Esophagus squamous epithelium (tissue), 5 donors: ENCODE data around the gene PTGES3. TPM values are rescaled to one million over a fixed set of nuclear protein-coding genes. Genes with fewer than 3 reads are reported as not detected.

Source experiments
- DNase-seq: peaks from one replicate; lab custom pipeline; 2025; lab: John Stamatoyannopoulos, UW
- H3K27ac ChIP-seq, 4 donors: fragments of 200-600 bp; sonication (generic); one replicate each; pipeline ENCODE4 v1.5.1; 2016 to 2019; ENCODE audit warnings: mild to moderate bottlenecking in 1 of 4
- H3K27me3 ChIP-seq, 4 donors: fragments of 200-600 bp; sonication (generic); 1 replicate in 3 of 4; 2 replicates in 1 of 4; pipeline versions ENCODE4 v1.5.1 to v1.6.0; 2017 to 2021; ENCODE audit warnings: antibody characterized with exemption in 1 of 4
- H3K36me3 ChIP-seq, 3 donors: fragments of 200-600 bp; sonication (generic); one replicate each; pipeline ENCODE4 v1.5.1; 2016 to 2019
- H3K4me1 ChIP-seq, 3 donors: fragments of 200-600 bp; sonication (generic); one replicate each; pipeline ENCODE4 v1.5.1; 2017 to 2019
- H3K4me3 ChIP-seq, 4 donors: fragments of 200-600 bp; sonication (generic); 1 replicate in 3 of 4; 2 replicates in 1 of 4; pipeline ENCODE4 v1.5.1; 2016 to 2019; ENCODE audit warnings: mild to moderate bottlenecking in 2 of 4, moderate library complexity in 1 of 4
- H3K9me3 ChIP-seq, 3 donors: fragments of 200-600 bp; sonication (generic); one replicate each; pipeline ENCODE4 v1.5.1; 2016 to 2019
- CTCF ChIP-seq, 6 experiments: fragments of 450-650 bp in 4 of 6; fragments of 200-600 bp in 2 of 6; sonication (generic) in 2 of 6; IDR thresholded peaks; one replicate each; pipeline ENCODE4 v1.5.1; 2016 to 2019; ENCODE audit warnings: antibody characterized with exemption in 6 of 6, mild to moderate bottlenecking in 4 of 6, moderate library complexity in 4 of 6
- POLR2A ChIP-seq, 4 donors: fragments of 450-650 bp; IDR thresholded peaks; one replicate each; pipeline ENCODE4 v1.6.1; 2017; ENCODE audit warnings: antibody characterized with exemption in 4 of 4, mild to moderate bottlenecking in 4 of 4, moderate library complexity in 3 of 4
- WGBS, 2 donors: methylation state at CpG; one replicate each; pipeline ENCODE4 v1.1.5; 2018; 5-methylcytosine and 5-hydroxymethylcytosine counted together
- intact Hi-C: fragments of 100-400 bp; cut with DNase I; formaldehyde crosslinking; loops from one replicate; pipeline ENCODE4 v1.15.0; 2022
- total RNA-seq, 4 donors: library from RNA; depleted of rRNA; stranded (reverse); fragments of >200 nt; gene quantifications; one replicate each; pipeline ENCODE4 v1.1.0, GENCODE V29; 2016
- donor health status: DM: yes; HTN: yes; CAD: no.

PTGES3 gene
- total RNA-seq, 4 donors from 2014 or later: 61.9 to 157 (median 100) TPM

- peaks cover 41 to 87% (median 44%) of the 10 kb centered on the region in 3 donors for H3K4me1 ChIP-seq
- 0% methylated on average over 11 to 15 of the region's 20 CpGs for WGBS, 2 donors
- peak overlapping the region; percentile 97 to 99 (median 98) for H3K27ac ChIP-seq
- TF ChIP-seq CTCF (IDR thresholded peaks at IDR 0.05): no peak
- peak in 3 of 4 donors; percentile 47 to 82 (median 59) for TF ChIP-seq POLR2A (IDR thresholded peaks at IDR 0.05)
- H3K27me3 ChIP-seq: no peaks in the 10 kb centered on the region
- H3K36me3 ChIP-seq: peaks cover 26 to 37% (median 35%) of the 10 kb centered on the region in 3 donors
- no peak for DNase-seq
- H3K4me3 ChIP-seq: peak overlapping the region; percentile 59 to 95 (median 89)
- intact Hi-C loops: loop anchor here (5.0 kb wide), 1 partner anchor 51 kb away; the partner anchor contains the start of gene PTGES3
- H3K9me3 ChIP-seq: no peaks in the 10 kb centered on the region
These were observed 52.0 kb downstream of the PTGES3 start for GRCh38 chr12:56635806-56636674.

- TF ChIP-seq CTCF (IDR thresholded peaks at IDR 0.05) (peak in 4 of 6 experiments; percentile 32 to 56 (median 45)), POLR2A (IDR thresholded peaks at IDR 0.05) (peak in 3 of 4 donors; percentile 9 to 70 (median 65))
- no peak for DNase-seq
- no peaks in the 10 kb centered on the region for H3K27me3 ChIP-seq
- peak overlapping the region; percentile 97 to 99 (median 98) for H3K27ac ChIP-seq
- no peaks in the 10 kb centered on the region for H3K9me3 ChIP-seq
- peaks cover 19 to 28% (median 28%) of the 10 kb centered on the region in 3 donors for H3K36me3 ChIP-seq
- peaks cover 48 to 87% (median 52%) of the 10 kb centered on the region in 3 donors for H3K4me1 ChIP-seq
- WGBS, 2 donors: 0 to 1% methylated on average over 22 to 45 of the region's 47 CpGs
- intact Hi-C loops: loop anchor here (5.0 kb wide), 1 partner anchor 52 kb away; the partner anchor contains the start of gene PTGES3
- peak overlapping the region; percentile 59 to 95 (median 89) for H3K4me3 ChIP-seq
These were observed 53.0 kb downstream of the PTGES3 start for GRCh38 chr12:56634837-56635791.

GRCh38 chr12:56634242-56634836 lies 53.7 kb downstream of the PTGES3 start:
- 0 to 1% methylated on average over 21 to 23 of the region's 27 CpGs for WGBS, 2 donors
- no peak for DNase-seq
- Histone ChIP-seq H3K36me3 (peaks cover 14 to 20% (median 20%) of the 10 kb centered on the region in 3 donors), H3K27me3 (no peaks in the 10 kb centered on the region), H3K27ac (peak overlapping the region; percentile 97 to 99 (median 98)), H3K4me1 (peaks cover 48 to 88% (median 52%) of the 10 kb centered on the region in 3 donors), H3K4me3 (peak overlapping the region; percentile 59 to 95 (median 89)), H3K9me3 (no peaks in the 10 kb centered on the region)
- intact Hi-C loops: no loop called here
- peak in 2 of 4 donors; percentile 5 to 39 for TF ChIP-seq POLR2A (IDR thresholded peaks at IDR 0.05)
- TF ChIP-seq CTCF (IDR thresholded peaks at IDR 0.05): no peak

- intact Hi-C loops: no loop called here
- WGBS, 2 donors: 38 to 47% methylated on average over 7 to 9 of the region's 12 CpGs
- Histone ChIP-seq H3K9me3 (no peaks in the 10 kb centered on the region), H3K4me3 (peak overlapping the region; percentile 59 to 95 (median 89)), H3K27me3 (no peaks in the 10 kb centered on the region), H3K4me1 (peaks cover 48 to 90% (median 52%) of the 10 kb centered on the region in 3 donors), H3K27ac (peak overlapping the region; percentile 97 to 99 (median 98)), H3K36me3 (peaks cover 7 to 14% (median 13%) of the 10 kb centered on the region in 3 donors)
- TF ChIP-seq POLR2A (IDR thresholded peaks at IDR 0.05) (peak in 1 of 4 donors; percentile 8), CTCF (IDR thresholded peaks at IDR 0.05) (no peak)
- DNase-seq: no peak
These were observed 54.4 kb downstream of the PTGES3 start for GRCh38 chr12:56633468-56634241.
